Measurements from ENCODE around the gene OR2W1. TPM values are rescaled to one million over a fixed set of nuclear protein-coding genes. Genes with fewer than 3 reads are reported as not detected.

Gene OR2W1
- not detected in 2 replicates for total RNA-seq
- not detected in 2 replicates for polyA plus RNA-seq
- not detected in 2 replicates for polyA plus RNA-seq (2012)
- polyA minus RNA-seq (ENCODE audit: low replicate concordance), result 2.6 TPM in 1 of 2 replicates, not detected in the other

GRCh38 chr6:29045075-29045474, at the start of gene OR2W1:
OR2W1 (minus strand) TSS chr6:29045175; CDS start chr6:29045175, 0 bp downstream.
- Histone ChIP-seq H3K27ac (ENCODE audit: insufficient read depth, low read length) (no peak within 1 kb of the TSS), H3K9me3 (ENCODE audit: control insufficient read depth, insufficient read depth, low read depth, low read length) (no peaks in the 10 kb centered on the region), H3K4me2 (ENCODE audit: extremely low read depth, insufficient read depth, low read length) (no peak within 1 kb of the TSS), H4K20me1 (ENCODE audit: control insufficient read depth, extremely low read depth, insufficient read depth, low read length) (no peaks in the 10 kb centered on the region), H2AFZ (ENCODE audit: low read length) (no peak within 1 kb of the TSS), H3K79me2 (ENCODE audit: control insufficient read depth, insufficient read depth, low read length) (no peaks in the 10 kb centered on the region), H3K4me1 (ENCODE audit: control insufficient read depth, extremely low read depth, insufficient read depth, low read length) (no peaks in the 10 kb centered on the region), H3K27me3 (ENCODE audit: control insufficient read depth, insufficient read depth, low read length) (no peaks in the 10 kb centered on the region), H3K36me3 (ENCODE audit: control insufficient read depth, insufficient read depth, low read length) (no peaks in the 10 kb centered on the region), H3K4me3 (replicated peaks in 1 of 4; ENCODE audit: control extremely low read depth in 1 of 4, insufficient read depth in 1 of 4, low read depth in 3 of 4, low read length in 4 of 4) (no peak within 1 kb of the TSS), H3K9ac (ENCODE audit: insufficient read depth, low read length) (no peak within 1 kb of the TSS)
- TF ChIP-seq EZH2 (IDR thresholded peaks at IDR 0.05; ENCODE audit: low read length, missing control alignments), result no peak
- no peak for TF ChIP-seq CTCF (conservative IDR thresholded peaks at IDR 0.05 in 1 of 2, IDR thresholded peaks at IDR 0.05 in 1 of 2; ENCODE audit: low read depth in 1 of 2, low read length in 2 of 2)
- DNase-seq (ENCODE audit: low read depth in 2 of 2), result no peak

- Histone ChIP-seq H3K4me2 (ENCODE audit: extremely low read depth, insufficient read depth, low read length) (no peak overlapping the region), H3K9ac (ENCODE audit: insufficient read depth, low read length) (no peak overlapping the region), H3K4me1 (ENCODE audit: control insufficient read depth, extremely low read depth, insufficient read depth, low read length) (no peaks in the 10 kb centered on the region), H3K79me2 (ENCODE audit: control insufficient read depth, insufficient read depth, low read length) (no peaks in the 10 kb centered on the region), H3K4me3 (replicated peaks in 1 of 4; ENCODE audit: control extremely low read depth in 1 of 4, insufficient read depth in 1 of 4, low read depth in 3 of 4, low read length in 4 of 4) (no peak overlapping the region), H3K9me3 (ENCODE audit: control insufficient read depth, insufficient read depth, low read depth, low read length) (no peaks in the 10 kb centered on the region), H2AFZ (ENCODE audit: low read length) (no peak overlapping the region), H3K36me3 (ENCODE audit: control insufficient read depth, insufficient read depth, low read length) (no peaks in the 10 kb centered on the region), H4K20me1 (ENCODE audit: control insufficient read depth, extremely low read depth, insufficient read depth, low read length) (no peaks in the 10 kb centered on the region), H3K27me3 (ENCODE audit: control insufficient read depth, insufficient read depth, low read length) (no peaks in the 10 kb centered on the region), H3K27ac (ENCODE audit: insufficient read depth, low read length) (no peak overlapping the region)
- no peak for TF ChIP-seq EZH2 (IDR thresholded peaks at IDR 0.05; ENCODE audit: low read length, missing control alignments)
- no peak for TF ChIP-seq CTCF (conservative IDR thresholded peaks at IDR 0.05 in 1 of 2, IDR thresholded peaks at IDR 0.05 in 1 of 2; ENCODE audit: low read depth in 1 of 2, low read length in 2 of 2)
- DNase-seq (ENCODE audit: low read depth in 2 of 2), result no peak
Observed at GRCh38 chr6:29092957-29093356, 48.0 kb upstream of the OR2W1 start.

DNA sequence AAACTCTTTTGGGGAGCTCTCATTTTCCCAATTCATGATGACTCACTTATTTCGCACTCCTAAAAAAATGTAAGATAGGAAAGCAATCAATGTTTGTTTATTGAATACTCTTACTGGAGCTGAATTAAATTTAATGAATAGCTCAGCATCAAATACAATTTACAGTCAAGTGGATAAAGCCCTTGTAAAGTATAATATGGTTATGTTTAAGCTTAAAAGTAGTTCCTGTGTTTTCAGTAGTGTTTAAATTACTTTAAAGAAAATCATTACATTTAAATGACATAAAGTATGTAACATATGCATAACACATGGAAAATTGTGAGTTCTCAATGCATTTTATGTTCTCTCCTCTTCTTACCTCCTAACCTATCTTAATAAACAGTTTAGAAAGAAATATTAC, 42.2 kb upstream of the OR2W1 start, which contains the start of gene OR2B3:
OR2B3 (minus strand) TSS at position 101 of the 400 bp plus-strand sequence; CDS start at position 36, 65 bp downstream.
- Histone ChIP-seq H3K27ac (ENCODE audit: insufficient read depth, low read length) (no peak within 1 kb of the TSS), H3K4me1 (ENCODE audit: control insufficient read depth, extremely low read depth, insufficient read depth, low read length) (no peaks in the 10 kb centered on the region), H3K9me3 (ENCODE audit: control insufficient read depth, insufficient read depth, low read depth, low read length) (no peaks in the 10 kb centered on the region), H2AFZ (ENCODE audit: low read length) (no peak within 1 kb of the TSS), H3K36me3 (ENCODE audit: control insufficient read depth, insufficient read depth, low read length) (no peaks in the 10 kb centered on the region), H3K4me2 (ENCODE audit: extremely low read depth, insufficient read depth, low read length) (no peak within 1 kb of the TSS), H4K20me1 (ENCODE audit: control insufficient read depth, extremely low read depth, insufficient read depth, low read length) (no peaks in the 10 kb centered on the region), H3K27me3 (ENCODE audit: control insufficient read depth, insufficient read depth, low read length) (no peaks in the 10 kb centered on the region), H3K4me3 (replicated peaks in 1 of 4; ENCODE audit: control extremely low read depth in 1 of 4, insufficient read depth in 1 of 4, low read depth in 3 of 4, low read length in 4 of 4) (no peak within 1 kb of the TSS), H3K79me2 (ENCODE audit: control insufficient read depth, insufficient read depth, low read length) (no peaks in the 10 kb centered on the region), H3K9ac (ENCODE audit: insufficient read depth, low read length) (no peak within 1 kb of the TSS)
- DNase-seq (ENCODE audit: low read depth in 2 of 2), result no peak
- no peak for TF ChIP-seq EZH2 (IDR thresholded peaks at IDR 0.05; ENCODE audit: low read length, missing control alignments)
- no peak for TF ChIP-seq CTCF (conservative IDR thresholded peaks at IDR 0.05 in 1 of 2, IDR thresholded peaks at IDR 0.05 in 1 of 2; ENCODE audit: low read depth in 1 of 2, low read length in 2 of 2)
